ENCODE data around the gene CARHSP1.
"Not testable (repeated sequence)": the region's sequence is repeated elsewhere in the genome, so short reads cannot be mapped to it uniquely, and the experiment has no call there.

- TF ChIP-seq CTCF, POLR2A (IDR thresholded peaks at IDR 0.05): not testable (repeated sequence)
Measured at GRCh38 chr16:8836797-8837196, 32.0 kb downstream of the CARHSP1 start.
